HFFc6 (cell line): ENCODE data around the gene ARTN. TPM values are rescaled to one million over a fixed set of nuclear protein-coding genes. Genes with fewer than 3 reads are reported as not detected.

Experiments
- DNase-seq: peaks from one replicate; pipeline ENCODE4 v3.0.0-alpha.2; 2018
- H3K27ac Mint-ChIP-seq: 2 replicates; pipeline ENCODE4 v1.8.0; 2020; ENCODE audit warnings: mild to moderate bottlenecking, mixed read lengths
- H3K27me3 Mint-ChIP-seq: 2 replicates; pipeline ENCODE4 v1.8.0; 2021; ENCODE audit warnings: mild to moderate bottlenecking, moderate library complexity, mixed read lengths; ENCODE audit not compliant: insufficient read depth
- H3K36me3 Mint-ChIP-seq: 2 replicates; pipeline ENCODE4 v1.8.0; 2021; ENCODE audit warnings: low read depth, mixed read lengths
- H3K4me1 Mint-ChIP-seq: 2 replicates; pipeline ENCODE4 v1.8.0; 2020; ENCODE audit warnings: low read depth, mixed read lengths
- H3K4me3 Mint-ChIP-seq: 2 replicates; pipeline ENCODE4 v1.8.0; 2020; ENCODE audit warnings: mild to moderate bottlenecking, moderate library complexity, mixed read lengths
- H3K9me3 Mint-ChIP-seq: 2 replicates; pipeline ENCODE4 v1.8.0; 2020; ENCODE audit warnings: mild to moderate bottlenecking, mixed read lengths
- total RNA-seq, 6 experiments: library from RNA; stranded (reverse); fragmentation: NEBNext Ultra II Directional; extraction: Animal tissue kit (Norgen Biotek cat#: 25700); gene quantifications; 2 replicates in 1 of 6; 3 replicates in 5 of 6; pipeline ENCODE4 v1.2.3, GENCODE V29; 2021
- TF ChIP-seq, protein P1 (sequence below): fragments of 200-600 bp; sonication (generic); IDR thresholded peaks from 2 replicates; pipeline ENCODE4 v1.5.0; 2021; ENCODE audit warnings: antibody characterized with exemption, mild to moderate bottlenecking

Gene ARTN
- total RNA-seq, 6 experiments from 2014 or later = 0.14 to 0.61 (median 0.37) TPM

DNA sequence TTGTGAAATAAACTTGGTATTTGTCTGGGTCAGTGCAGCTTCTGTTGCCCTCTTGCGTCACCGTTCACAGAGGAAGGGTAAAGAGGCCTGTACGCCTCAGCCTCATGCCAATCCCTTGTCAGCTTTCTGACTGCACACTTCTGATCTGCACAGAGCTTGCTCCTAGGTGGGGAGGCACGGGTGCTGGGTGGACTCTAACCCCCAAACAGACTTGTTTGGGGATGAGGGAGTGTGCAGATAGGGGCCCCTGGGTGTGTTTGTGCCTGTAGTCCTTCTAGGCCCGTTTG, 44.6 kb downstream of the ARTN start:
- TF ChIP-seq, protein P1, sequence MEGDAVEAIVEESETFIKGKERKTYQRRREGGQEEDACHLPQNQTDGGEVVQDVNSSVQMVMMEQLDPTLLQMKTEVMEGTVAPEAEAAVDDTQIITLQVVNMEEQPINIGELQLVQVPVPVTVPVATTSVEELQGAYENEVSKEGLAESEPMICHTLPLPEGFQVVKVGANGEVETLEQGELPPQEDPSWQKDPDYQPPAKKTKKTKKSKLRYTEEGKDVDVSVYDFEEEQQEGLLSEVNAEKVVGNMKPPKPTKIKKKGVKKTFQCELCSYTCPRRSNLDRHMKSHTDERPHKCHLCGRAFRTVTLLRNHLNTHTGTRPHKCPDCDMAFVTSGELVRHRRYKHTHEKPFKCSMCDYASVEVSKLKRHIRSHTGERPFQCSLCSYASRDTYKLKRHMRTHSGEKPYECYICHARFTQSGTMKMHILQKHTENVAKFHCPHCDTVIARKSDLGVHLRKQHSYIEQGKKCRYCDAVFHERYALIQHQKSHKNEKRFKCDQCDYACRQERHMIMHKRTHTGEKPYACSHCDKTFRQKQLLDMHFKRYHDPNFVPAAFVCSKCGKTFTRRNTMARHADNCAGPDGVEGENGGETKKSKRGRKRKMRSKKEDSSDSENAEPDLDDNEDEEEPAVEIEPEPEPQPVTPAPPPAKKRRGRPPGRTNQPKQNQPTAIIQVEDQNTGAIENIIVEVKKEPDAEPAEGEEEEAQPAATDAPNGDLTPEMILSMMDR = no peak
- Mint-ChIP-seq H3K4me3 (peak overlapping the region; percentile 85), H3K4me1 (peaks cover 62% of the 10 kb centered on the region), H3K9me3 (no peaks in the 10 kb centered on the region), H3K27ac (peak overlapping the region; percentile 79; the same call in 1 of the 2 replicates), H3K27me3 (peaks cover 4% of the 10 kb centered on the region; the same call in 1 of the 2 replicates), H3K36me3 (peaks cover 42% of the 10 kb centered on the region)
- no peak for DNase-seq

DNA sequence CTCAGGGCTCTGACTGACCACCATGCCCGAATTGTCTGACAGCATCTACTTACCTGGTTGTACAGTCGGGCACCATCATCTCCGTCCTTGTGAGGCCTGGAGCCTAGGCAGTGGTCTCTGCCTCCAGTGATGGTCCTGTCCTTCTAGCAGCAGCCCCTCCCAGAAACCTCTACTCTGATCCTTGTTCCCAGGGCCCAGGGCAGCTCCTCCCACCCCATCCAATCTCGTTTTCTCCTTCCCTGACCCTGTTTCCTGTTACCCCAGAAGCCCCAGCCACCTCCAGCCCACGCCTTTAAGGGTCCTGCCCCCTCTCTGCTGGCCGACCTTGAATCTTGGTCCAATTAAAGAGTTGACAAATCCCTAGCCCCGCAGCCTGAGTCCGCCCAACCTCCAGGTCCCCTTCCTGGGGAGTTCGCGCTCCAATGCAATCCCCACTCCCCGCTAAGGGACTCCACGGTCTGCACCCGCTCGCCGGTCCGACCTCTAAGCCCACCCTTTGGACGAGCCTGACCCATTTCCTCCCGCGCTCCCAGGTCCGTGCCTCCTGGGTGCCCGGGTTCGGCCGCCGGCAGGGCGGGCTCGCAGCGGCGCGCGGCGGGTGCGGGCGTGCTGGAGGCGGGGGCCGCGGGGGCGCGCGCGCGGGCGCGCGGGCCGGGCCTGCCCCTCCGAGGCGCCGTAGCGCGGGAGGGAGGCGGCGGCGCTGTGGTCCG, 45.1 kb downstream of the ARTN start, which contains the start of gene B4GALT2:
TSS of gene B4GALT2 (plus strand) at position 660 of the 710 bp plus-strand sequence. CDS start 1,951 bp downstream, outside the sequence.
- H3K27me3 Mint-ChIP-seq = peaks cover 6% of the 10 kb centered on the region
- H3K4me1 Mint-ChIP-seq = peaks cover 63% of the 10 kb centered on the region
- TF ChIP-seq, protein P1 = no peak
- DNase-seq = no peak
- H3K4me3 Mint-ChIP-seq = peak within 1 kb of the TSS; percentile 92
- peaks cover 46% of the 10 kb centered on the region for H3K36me3 Mint-ChIP-seq
- H3K9me3 Mint-ChIP-seq = no peaks in the 10 kb centered on the region
- H3K27ac Mint-ChIP-seq = peak within 1 kb of the TSS; percentile 87

DNA sequence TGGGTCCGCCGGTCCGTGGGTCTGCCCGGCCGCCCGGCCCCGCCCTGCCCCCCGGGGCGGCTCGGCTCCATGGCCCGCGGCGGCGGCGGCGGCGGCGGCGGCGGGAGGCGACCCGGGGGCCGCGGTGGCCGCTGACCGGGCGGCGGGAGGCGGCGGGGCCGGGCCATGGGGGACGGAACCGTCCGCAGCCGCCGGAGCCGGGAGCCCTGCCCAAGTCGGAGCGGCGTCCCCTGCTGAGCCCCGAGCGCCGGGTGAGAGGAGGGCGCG, 45.6 kb downstream of the ARTN start:
- Mint-ChIP-seq H3K36me3 (peaks cover 46% of the 10 kb centered on the region), H3K27me3 (peaks cover 6% of the 10 kb centered on the region), H3K9me3 (no peaks in the 10 kb centered on the region), H3K27ac (no peak overlapping the region), H3K4me1 (peaks cover 58% of the 10 kb centered on the region), H3K4me3 (no peak overlapping the region)
- DNase-seq = no peak
- TF ChIP-seq, protein P1 = no peak

DNA sequence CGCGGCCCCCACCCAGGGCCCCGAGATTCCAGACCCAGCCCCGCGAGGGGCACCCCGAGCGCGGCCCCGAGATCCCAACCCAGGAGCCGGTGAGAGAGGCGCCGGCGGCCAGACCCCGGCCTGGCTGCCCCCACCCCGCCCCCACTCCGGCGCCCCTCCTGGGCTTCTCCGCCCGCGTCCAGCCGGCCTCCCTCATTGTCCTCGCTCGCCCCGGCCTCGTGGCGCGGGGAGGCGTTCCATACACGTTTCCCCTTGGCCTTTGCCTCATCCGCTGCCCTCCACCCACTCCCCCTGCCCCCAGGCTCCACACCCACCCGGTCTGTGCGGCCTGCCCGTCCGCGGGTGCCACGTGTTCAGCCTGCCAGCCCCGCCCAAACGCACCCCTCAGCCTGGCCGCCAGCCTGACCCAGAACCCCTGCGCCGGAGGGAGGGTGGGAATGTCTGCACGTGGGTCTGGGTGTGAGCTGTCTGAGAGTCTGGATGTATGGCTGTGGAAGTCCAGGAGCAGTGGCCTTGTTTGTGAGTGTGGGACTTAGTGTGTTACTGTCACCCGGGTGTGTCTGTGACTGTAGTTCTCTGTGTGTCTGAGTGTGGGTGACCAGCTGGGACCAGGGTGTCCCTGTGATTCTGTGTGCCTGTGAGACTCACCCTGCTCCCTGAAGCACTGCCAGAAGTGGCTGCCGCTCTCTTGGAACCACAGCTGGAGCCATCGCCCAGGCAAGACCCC, 46.1 kb downstream of the ARTN start:
- DNase-seq = peak; percentile 43
- H3K9me3 Mint-ChIP-seq = no peaks in the 10 kb centered on the region
- H3K36me3 Mint-ChIP-seq = peaks cover 46% of the 10 kb centered on the region
- H3K4me1 Mint-ChIP-seq = peaks cover 54% of the 10 kb centered on the region
- peak overlapping the region; percentile 92 for H3K4me3 Mint-ChIP-seq
- TF ChIP-seq, protein P1 = no peak
- peaks cover 6% of the 10 kb centered on the region for H3K27me3 Mint-ChIP-seq
- H3K27ac Mint-ChIP-seq = peak overlapping the region; percentile 87

DNA sequence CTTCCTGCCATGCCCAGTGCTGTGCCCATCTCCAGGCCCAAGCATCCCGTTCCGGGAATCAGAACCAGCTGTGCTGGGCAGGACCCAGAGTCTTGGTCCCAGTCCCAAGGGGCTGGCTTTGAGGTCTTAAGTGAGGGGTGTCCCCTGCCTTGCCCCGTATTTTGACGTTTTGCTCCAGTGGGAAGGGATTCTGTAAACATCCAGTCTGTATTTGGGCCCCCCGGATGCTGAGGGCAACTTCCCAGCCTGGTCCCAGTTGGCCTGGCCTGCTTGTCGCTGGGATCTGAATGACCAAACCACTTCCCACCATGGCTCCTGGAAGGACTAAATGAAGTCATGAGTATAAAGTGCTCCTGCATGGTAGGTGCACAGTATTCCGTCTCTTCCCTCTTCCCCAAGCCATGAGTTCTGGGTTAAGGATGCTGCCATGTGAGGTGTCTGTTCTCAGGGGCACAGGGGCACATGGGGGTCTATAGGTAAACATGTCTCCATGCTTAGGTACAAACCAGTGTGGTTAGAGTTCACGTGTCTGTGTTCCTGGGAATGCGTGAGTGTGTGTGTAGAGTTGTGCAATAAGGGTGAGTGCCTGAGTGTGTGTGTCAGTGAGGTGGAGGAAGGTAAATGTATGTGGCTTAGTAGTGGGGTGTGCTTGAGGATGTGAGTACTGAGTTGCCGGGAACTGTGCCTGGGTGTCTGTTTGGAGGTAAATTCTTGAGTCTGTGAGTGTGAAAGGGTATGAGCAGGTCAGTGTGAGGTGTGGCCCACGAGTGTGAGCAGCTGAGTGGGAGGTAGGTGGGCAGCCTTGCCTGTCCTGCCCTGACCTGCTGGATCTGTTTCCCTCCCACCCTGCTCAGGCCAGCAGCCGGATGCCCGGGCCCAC, 46.9 kb downstream of the ARTN start:
- peaks cover 55% of the 10 kb centered on the region for H3K4me1 Mint-ChIP-seq
- TF ChIP-seq, protein P1 = no peak
- H3K9me3 Mint-ChIP-seq = no peaks in the 10 kb centered on the region
- peak overlapping the region; percentile 92 for H3K4me3 Mint-ChIP-seq
- peaks cover 48% of the 10 kb centered on the region for H3K36me3 Mint-ChIP-seq
- H3K27me3 Mint-ChIP-seq = peaks cover 6% of the 10 kb centered on the region
- DNase-seq = no peak
- peak overlapping the region; percentile 87 for H3K27ac Mint-ChIP-seq
